Neural cell (in vitro differentiated cells): ENCODE data around the gene DISP2. TPM values are rescaled to one million over a fixed set of nuclear protein-coding genes. Genes with fewer than 3 reads are reported as not detected.

ENCODE experiments used
- H2AFZ ChIP-seq: fragments of 200-600, 300-800 bp; sonication (generic), shearing (Covaris generic); 2 replicates; pipeline ENCODE4 v1.6.0; 2014; ENCODE audit warnings: low read depth, mild to moderate bottlenecking, antibody characterized with exemption, low read length, moderate library complexity
- H3F3A ChIP-seq: fragments of 200-600 bp; shearing (Covaris generic); 2 replicates; pipeline ENCODE4 v1.6.1; 2016; ENCODE audit warnings: mild to moderate bottlenecking, moderate library complexity, mixed read lengths, antibody characterized with exemption, low read length; ENCODE audit not compliant: insufficient read depth, poor library complexity, severe bottlenecking
- H3K27ac ChIP-seq: fragments of 200-600, 300-800 bp; sonication (generic), shearing (Covaris generic); 2 replicates; pipeline ENCODE4 v1.5.1; 2014; ENCODE audit warnings: mild to moderate bottlenecking, low read length, moderate library complexity
- H3K27me3 ChIP-seq: fragments of 300-800, 200-600 bp; sonication (generic), shearing (Covaris generic); 2 replicates; pipeline ENCODE4 v1.6.0; 2014; ENCODE audit warnings: mild to moderate bottlenecking, low read depth, low read length, moderate library complexity; ENCODE audit not compliant: insufficient read depth
- H3K36me3 ChIP-seq: fragments of 300-800, 200-600 bp; sonication (generic), shearing (Covaris generic); 2 replicates; pipeline ENCODE4 v1.5.1; 2014; ENCODE audit warnings: mild to moderate bottlenecking, antibody characterized with exemption, low read length, moderate library complexity; ENCODE audit not compliant: insufficient read depth
- H3K4me2 ChIP-seq: fragments of 300-800, 200-600 bp; sonication (generic), shearing (Covaris generic); 2 replicates; pipeline ENCODE4 v1.6.0; 2014; ENCODE audit warnings: mild to moderate bottlenecking, low read length
- H3K4me3 ChIP-seq: fragments of 300-800, 200-600 bp; sonication (generic), shearing (Covaris generic); 2 replicates; pipeline ENCODE4 v1.5.1; 2014; ENCODE audit warnings: mild to moderate bottlenecking, low read length, moderate library complexity
- H3K79me2 ChIP-seq: fragments of 200-600 bp; shearing (Covaris generic); replicated peaks from 2 replicates; pipeline ENCODE4 v1.6.0; 2014; ENCODE audit warnings: mild to moderate bottlenecking, low read length, moderate library complexity; ENCODE audit not compliant: insufficient read depth
- H3K9ac ChIP-seq: fragments of 300-800, 200-600 bp; sonication (generic), shearing (Covaris generic); 2 replicates; pipeline ENCODE4 v1.6.1; 2016; ENCODE audit warnings: mild to moderate bottlenecking, low read length, mixed read lengths
- H3K9me2 ChIP-seq: fragments of 200-600 bp; shearing (Covaris generic); 2 replicates; pipeline ENCODE4 v1.6.1; 2016; ENCODE audit warnings: mild to moderate bottlenecking, low read length, mixed read lengths; ENCODE audit not compliant: insufficient read depth
- H3K9me3 ChIP-seq: fragments of 200-600, 300-800 bp; sonication (generic), shearing (Covaris generic); 2 replicates; pipeline ENCODE4 v1.6.1; 2016; ENCODE audit warnings: mild to moderate bottlenecking, mixed run types, low read length, moderate library complexity, mixed read lengths
- H4K20me1 ChIP-seq: fragments of 200-600 bp; shearing (Covaris generic); 2 replicates; pipeline ENCODE4 v1.6.1; 2016; ENCODE audit warnings: mild to moderate bottlenecking, mixed run types; ENCODE audit not compliant: insufficient read depth
- EP300 ChIP-seq: fragments of 450-650 bp; conservative IDR thresholded peaks from 2 replicates; pipeline ENCODE4 v1.6.1; 2014; ENCODE audit warnings: antibody characterized with exemption, mild to moderate bottlenecking, moderate library complexity; ENCODE audit not compliant: poor library complexity, severe bottlenecking
- EZH2 ChIP-seq: fragments of 200-600, 300-800 bp; shearing (Covaris generic), sonication (generic); IDR thresholded peaks from 2 replicates; pipeline ENCODE4 v1.6.1; 2014; ENCODE audit warnings: antibody characterized with exemption, low read length, borderline replicate concordance, mild to moderate bottlenecking; ENCODE audit not compliant: insufficient read depth, poor library complexity, severe bottlenecking
- MXI1 ChIP-seq: fragments of 450-650 bp; conservative IDR thresholded peaks from 2 replicates; pipeline ENCODE4 v1.6.1; 2014; ENCODE audit warnings: antibody characterized with exemption, mild to moderate bottlenecking; ENCODE audit not compliant: poor library complexity, severe bottlenecking
- POLR2AphosphoS5 ChIP-seq: IDR thresholded peaks from 2 replicates; pipeline ENCODE4 v1.6.1; 2012
- RAD21 ChIP-seq: fragments of 450-650 bp; conservative IDR thresholded peaks from 2 replicates; pipeline ENCODE4 v1.6.1; 2014; ENCODE audit warnings: antibody characterized with exemption, mild to moderate bottlenecking, moderate library complexity
- REST ChIP-seq: IDR thresholded peaks from 2 replicates; pipeline ENCODE4 v1.6.1; 2012; ENCODE audit warnings: borderline replicate concordance
- SMC3 ChIP-seq: fragments of 450-650 bp; conservative IDR thresholded peaks from 2 replicates; pipeline ENCODE4 v1.6.1; 2014; ENCODE audit warnings: antibody characterized with exemption, mild to moderate bottlenecking, moderate library complexity; ENCODE audit not compliant: poor library complexity
- TAF1 ChIP-seq: IDR thresholded peaks from 2 replicates; pipeline ENCODE4 v1.6.1; 2012; ENCODE audit warnings: low read depth
- polyA plus RNA-seq: library from polyadenylated mRNA; depleted of rRNA; stranded (reverse); fragments of >200 nt; gene quantifications from 2 replicates; pipeline ENCODE4 v1.2.3, GENCODE V29; 2014
- TF ChIP-seq, protein P1 (sequence below): fragments of 450-650 bp; IDR thresholded peaks from 2 replicates; pipeline ENCODE4 v1.5.1; 2014; ENCODE audit warnings: antibody characterized with exemption, mild to moderate bottlenecking, moderate library complexity; ENCODE audit not compliant: poor library complexity, severe bottlenecking

The DISP2 gene
- polyA plus RNA-seq, 1 donor from 2014 or later = 26.0 TPM

DNA sequence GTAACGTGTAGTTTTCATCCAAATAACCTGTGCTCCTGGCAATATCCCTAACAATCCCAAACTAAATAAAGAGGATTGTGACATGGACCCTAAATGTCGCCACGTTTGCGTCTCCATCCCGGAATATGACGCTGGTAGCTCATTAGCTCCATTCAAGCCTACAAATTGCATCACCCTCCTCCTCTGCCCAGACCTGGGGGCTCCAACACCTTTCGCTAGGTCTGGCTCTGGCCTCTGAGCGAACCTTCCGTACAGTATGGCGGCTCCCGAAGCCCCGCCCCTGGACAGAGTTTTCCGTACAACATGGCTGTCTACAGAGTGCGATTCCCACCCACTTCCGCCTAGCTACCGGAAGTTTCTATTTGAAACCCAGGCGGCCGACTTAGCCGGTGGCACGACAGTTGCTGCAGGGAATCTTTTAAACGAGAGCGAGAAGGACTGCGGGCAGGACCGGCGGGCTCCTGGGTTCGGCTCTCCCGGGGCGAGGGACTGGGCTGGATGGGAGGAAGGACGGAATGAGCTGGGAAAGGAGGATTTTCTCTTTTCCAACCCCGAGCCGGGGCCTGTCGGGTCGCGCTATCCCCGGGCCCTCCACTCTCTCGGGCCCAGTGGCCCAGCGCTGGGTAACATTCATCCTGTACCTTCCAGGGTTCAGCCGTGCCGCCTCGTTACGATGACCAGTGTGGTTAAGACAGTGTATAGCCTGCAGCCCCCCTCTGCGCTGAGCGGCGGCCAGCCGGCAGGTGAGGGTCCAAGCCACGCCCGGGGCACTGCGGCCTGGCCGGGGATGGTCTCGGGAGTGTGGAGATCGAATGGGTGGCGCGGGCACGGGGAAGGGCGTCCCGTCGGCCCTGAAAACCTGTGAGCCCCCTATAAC, 24.8 kb downstream of the DISP2 start, which contains the start of gene KNSTRN:
Gene KNSTRN (plus strand): TSS at position 142 of the 877 bp plus-strand sequence. CDS start 115 bp downstream, at position 257.
- Histone ChIP-seq H3K9me3 (no peaks in the 10 kb centered on the region), H3K36me3 (no peaks in the 10 kb centered on the region), H3K9me2 (no peaks in the 10 kb centered on the region), H3K4me3 (peak within 1 kb of the TSS; percentile 88), H3K27ac (no peak within 1 kb of the TSS), H3K79me2 (peaks cover 15% of the 10 kb centered on the region), H3K9ac (peak within 1 kb of the TSS; percentile 77), H3K4me2 (peak within 1 kb of the TSS; percentile 69), H2AFZ (peak within 1 kb of the TSS; percentile 93), H4K20me1 (no peaks in the 10 kb centered on the region), H3K27me3 (no peaks in the 10 kb centered on the region), H3F3A (no peaks in the 10 kb centered on the region)
- peak; percentile 39 for TF ChIP-seq RAD21
- no peak for TF ChIP-seq EP300
- TF ChIP-seq EZH2 = no peak
- TF ChIP-seq, protein P1, sequence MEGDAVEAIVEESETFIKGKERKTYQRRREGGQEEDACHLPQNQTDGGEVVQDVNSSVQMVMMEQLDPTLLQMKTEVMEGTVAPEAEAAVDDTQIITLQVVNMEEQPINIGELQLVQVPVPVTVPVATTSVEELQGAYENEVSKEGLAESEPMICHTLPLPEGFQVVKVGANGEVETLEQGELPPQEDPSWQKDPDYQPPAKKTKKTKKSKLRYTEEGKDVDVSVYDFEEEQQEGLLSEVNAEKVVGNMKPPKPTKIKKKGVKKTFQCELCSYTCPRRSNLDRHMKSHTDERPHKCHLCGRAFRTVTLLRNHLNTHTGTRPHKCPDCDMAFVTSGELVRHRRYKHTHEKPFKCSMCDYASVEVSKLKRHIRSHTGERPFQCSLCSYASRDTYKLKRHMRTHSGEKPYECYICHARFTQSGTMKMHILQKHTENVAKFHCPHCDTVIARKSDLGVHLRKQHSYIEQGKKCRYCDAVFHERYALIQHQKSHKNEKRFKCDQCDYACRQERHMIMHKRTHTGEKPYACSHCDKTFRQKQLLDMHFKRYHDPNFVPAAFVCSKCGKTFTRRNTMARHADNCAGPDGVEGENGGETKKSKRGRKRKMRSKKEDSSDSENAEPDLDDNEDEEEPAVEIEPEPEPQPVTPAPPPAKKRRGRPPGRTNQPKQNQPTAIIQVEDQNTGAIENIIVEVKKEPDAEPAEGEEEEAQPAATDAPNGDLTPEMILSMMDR = peak; percentile 16
- peak; percentile 66 for TF ChIP-seq REST
- TF ChIP-seq TAF1 = peak; percentile 42
- peak; percentile 85 for TF ChIP-seq POLR2AphosphoS5
- TF ChIP-seq SMC3 = peak; percentile 56
- TF ChIP-seq MXI1 = peak; percentile 84

- H3K79me2 ChIP-seq = peaks cover 15% of the 10 kb centered on the region
- H4K20me1 ChIP-seq = no peaks in the 10 kb centered on the region
- H2AFZ ChIP-seq = no peak overlapping the region
- no peak overlapping the region for H3K4me2 ChIP-seq
- no peaks in the 10 kb centered on the region for H3K9me3 ChIP-seq
- H3K4me3 ChIP-seq = no peak overlapping the region
- TF ChIP-seq EP300 (no peak), SMC3 (no peak), MXI1 (no peak), RAD21 (no peak), POLR2AphosphoS5 (no peak), TAF1 (no peak), REST (no peak), EZH2 (no peak)
- TF ChIP-seq, protein P1 = no peak
- no peak overlapping the region for H3K27ac ChIP-seq
- no peaks in the 10 kb centered on the region for H3K36me3 ChIP-seq
- H3F3A ChIP-seq = no peaks in the 10 kb centered on the region
- H3K9me2 ChIP-seq = no peaks in the 10 kb centered on the region
- no peak overlapping the region for H3K9ac ChIP-seq
- no peaks in the 10 kb centered on the region for H3K27me3 ChIP-seq
These were observed 28.5 kb downstream of the DISP2 start for GRCh38 chr15:40386480-40386879.
